ENCODE measurements around the gene GIMAP8.

GRCh38 chr7:150507947-150508602 lies 57.6 kb downstream of the GIMAP8 start:
- TF ChIP-seq CTCF (IDR thresholded peaks at IDR 0.05) (no peak), POLR2A (IDR thresholded peaks at IDR 0.05) (no peak)
